GM19397 (cell line): Measurements from ENCODE around the gene VPS16.
"Not testable (repeated sequence)": the region's sequence is repeated elsewhere in the genome, so short reads cannot be mapped to it uniquely, and the experiment has no call there.

ENCODE experiments used
- ATAC-seq: cut with Tn5 transposase; IDR thresholded peaks from one replicate; pipeline ENCODE4 v1.9.1; 2021; ENCODE audit warnings: mild to moderate bottlenecking, moderate library complexity; ENCODE audit not compliant: unreplicated experiment

VPS16 gene

DNA sequence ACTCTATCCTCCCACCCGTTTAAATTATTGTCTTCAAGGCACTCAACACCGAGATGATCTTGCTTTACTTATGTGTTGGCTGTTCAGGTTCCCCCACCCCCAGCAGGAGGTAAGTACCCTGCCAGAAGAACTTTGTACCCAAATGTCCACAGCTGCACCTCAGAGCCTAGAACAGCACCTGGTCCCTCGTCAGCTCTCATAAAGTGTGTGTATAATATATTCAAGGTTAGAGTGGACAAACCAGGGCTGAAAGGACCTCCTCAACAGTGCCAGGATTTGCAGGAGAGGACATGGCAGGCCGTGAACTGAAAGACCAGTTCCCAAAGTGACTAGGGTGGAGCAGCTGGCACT lies 34.2 kb upstream of the VPS16 start:
- ATAC-seq = no peak

DNA sequence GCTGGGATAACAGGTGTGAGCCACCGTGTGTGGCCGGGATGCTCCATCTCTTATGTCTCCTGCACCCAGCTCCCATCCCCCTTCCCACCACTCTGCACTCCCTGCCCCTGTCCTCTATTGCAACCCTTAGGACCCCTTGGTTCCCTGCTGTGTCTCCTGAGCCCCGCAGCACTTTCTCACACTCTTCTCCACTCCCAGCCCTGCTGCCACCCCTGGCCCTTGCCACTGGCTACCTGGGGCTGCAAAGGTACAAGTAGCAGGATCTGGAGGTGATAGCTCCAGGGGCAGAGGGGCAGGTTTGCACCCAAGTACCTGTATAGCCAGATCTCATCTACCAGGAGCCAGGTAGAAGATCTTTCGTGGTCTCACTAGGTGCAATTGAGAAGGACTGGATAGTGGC lies 33.5 kb upstream of the VPS16 start:
- ATAC-seq = no peak

DNA sequence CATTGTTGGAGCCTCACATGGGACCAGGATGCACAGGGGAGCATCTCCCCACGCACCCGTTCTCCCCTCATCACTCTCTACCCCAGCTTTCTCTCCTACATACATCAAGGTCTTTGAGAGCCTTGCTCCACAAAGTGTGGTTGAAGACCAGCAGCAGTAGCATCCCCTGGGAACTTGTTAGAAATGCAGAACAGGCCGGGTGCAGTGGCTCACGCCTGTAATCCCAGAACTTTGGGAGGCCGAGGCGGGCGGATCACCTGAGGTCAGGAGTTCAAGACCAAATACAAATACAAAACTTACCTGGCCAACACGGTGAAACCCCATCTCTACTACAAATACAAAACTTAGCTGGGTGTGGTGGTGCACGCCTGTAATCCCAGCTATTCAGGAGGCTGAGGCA lies 32.6 kb upstream of the VPS16 start:
- not testable (repeated sequence) for ATAC-seq

DNA sequence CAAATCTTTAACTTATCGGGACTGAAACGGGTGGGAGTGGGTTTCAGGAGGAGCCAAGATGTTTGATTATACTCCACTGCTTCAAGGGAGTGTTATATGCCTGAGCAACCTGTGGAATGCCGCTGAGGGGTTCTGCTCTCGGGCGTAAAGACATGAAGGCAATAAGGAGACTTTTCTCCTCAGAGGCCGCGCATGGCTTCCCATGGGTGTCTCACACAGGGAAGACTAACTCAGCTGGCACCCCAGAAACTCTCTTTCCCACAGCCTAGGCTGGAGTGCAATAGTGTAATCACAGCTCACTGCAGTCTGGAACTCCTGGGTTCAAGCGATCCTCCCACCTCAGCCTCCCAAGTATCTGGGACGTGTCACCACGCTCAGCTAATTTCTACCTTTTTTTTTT lies 30.9 kb upstream of the VPS16 start:
- ATAC-seq = no peak

DNA sequence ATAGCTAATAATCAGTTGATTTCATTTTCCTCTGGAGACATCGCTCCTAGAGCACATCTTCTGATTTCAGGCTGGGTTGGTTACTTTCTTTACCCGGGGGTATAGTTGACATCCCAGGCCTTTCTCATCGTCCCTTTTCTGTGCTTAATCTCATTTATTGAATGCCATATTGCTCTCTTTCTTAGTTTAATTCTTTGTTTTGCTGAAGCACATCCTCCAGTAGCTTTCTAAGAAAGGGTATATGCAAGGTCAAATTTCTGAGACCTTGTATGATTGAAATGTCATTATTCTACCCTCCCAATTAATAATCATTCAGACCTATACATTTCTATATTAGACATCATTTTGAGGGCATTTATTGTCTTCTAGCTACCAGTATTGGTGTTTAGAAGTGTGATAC lies 28.4 kb upstream of the VPS16 start:
- ATAC-seq = no peak

DNA sequence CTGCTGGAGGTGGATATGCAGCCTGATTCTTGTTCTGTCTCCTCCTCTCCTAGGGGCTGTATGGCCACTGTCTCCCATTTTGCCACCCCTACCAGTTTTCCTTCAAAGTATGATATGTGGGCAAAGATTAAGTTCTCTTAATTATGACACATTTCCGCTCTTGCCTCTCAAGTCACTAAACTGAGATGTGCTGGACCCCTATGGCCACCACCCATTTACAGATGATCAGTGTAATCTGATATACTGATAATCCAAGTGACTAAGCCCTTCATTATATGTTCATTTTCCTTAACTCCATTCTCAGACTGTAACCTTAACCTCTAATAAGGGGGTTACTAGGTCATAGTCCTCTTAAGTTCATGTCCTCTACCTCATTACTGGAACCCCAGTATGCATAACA lies 26.5 kb upstream of the VPS16 start:
- no peak for ATAC-seq

DNA sequence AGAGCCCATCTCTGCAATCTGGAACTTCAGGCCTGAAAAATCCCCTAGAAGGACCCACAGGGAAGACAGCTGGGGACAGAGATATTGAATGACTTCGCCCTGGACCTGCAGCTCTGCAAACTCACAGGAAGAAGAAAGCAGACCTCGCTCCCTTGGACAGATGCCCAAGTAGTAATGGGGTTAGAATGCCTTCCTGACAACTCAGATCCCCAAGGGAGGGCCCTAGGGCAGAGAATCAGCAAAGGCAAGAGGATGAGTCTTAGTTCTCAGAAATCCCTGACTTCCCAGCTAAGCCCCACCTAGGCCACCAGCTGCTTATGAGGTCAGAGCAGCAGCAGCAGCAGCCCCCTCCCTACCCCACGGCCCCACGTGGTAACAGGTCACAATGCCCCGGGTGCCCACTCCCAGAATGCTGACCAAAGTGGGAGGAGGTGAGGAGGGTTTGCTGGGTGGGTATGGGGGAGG lies 25.9 kb upstream of the VPS16 start, which contains the start of gene C20orf141:
C20orf141 (plus strand) TSS at position 401 of the 465 bp plus-strand sequence. CDS start 198 bp downstream, outside the sequence.
- ATAC-seq = no peak

DNA sequence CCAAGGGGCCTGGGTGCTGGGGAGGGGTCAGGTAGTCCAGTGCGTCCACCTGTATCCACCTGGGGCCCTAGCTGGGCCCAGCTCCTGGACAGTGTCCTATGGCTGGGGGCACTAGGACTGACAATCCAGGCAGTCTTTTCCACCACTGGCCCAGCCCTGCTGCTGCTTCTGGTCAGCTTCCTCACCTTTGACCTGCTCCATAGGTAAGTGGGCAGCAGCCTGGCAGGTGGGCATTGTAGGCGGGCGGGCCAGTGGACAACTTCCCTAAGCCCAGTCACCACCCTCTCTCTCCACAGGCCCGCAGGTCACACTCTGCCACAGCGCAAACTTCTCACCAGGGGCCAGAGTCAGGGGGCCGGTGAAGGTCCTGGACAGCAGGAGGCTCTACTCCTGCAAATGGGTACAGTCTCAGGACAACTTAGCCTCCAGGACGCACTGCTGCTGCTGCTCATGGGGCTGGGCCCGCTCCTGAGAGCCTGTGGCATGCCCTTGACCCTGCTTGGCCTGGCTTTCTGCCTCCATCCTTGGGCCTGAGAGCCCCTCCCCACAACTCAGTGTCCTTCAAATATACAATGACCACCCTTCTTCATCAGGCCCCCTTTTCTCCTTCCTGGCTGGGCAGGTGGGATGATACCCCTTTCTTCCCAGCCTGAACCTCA lies 25.2 kb upstream of the VPS16 start:
- ATAC-seq = no peak

DNA sequence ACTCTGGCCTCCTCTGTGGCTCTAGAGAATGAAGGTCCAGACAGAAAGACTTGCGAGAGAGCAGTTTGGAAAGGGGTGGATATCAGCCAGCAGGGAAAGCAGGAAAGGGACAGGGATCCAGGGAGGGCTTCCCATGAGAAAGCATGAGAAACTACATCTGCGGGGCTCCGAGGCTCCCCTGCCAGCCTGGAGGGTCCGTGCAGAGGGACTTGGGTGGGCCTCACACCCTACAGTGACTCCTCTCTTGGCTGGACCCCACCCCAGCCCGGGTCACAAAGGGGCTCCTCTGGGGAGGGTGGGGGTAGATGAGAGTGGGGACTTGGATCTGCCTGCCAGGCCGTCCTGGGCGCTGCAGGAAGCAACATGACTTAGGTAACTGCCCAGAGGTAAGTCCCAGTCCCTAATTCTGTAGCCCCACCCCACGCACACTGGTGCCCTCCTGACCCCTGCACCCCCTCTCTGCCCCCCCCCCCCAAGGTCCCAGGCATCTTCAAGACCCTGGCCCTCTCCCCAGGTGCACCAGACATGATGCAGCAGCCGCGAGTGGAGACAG lies 24.4 kb upstream of the VPS16 start, which contains the start of gene TMEM239:
TMEM239 (plus strand) TSS at position 335 of the 553 bp plus-strand sequence; CDS start at position 526, 191 bp downstream.
- no peak for ATAC-seq

DNA sequence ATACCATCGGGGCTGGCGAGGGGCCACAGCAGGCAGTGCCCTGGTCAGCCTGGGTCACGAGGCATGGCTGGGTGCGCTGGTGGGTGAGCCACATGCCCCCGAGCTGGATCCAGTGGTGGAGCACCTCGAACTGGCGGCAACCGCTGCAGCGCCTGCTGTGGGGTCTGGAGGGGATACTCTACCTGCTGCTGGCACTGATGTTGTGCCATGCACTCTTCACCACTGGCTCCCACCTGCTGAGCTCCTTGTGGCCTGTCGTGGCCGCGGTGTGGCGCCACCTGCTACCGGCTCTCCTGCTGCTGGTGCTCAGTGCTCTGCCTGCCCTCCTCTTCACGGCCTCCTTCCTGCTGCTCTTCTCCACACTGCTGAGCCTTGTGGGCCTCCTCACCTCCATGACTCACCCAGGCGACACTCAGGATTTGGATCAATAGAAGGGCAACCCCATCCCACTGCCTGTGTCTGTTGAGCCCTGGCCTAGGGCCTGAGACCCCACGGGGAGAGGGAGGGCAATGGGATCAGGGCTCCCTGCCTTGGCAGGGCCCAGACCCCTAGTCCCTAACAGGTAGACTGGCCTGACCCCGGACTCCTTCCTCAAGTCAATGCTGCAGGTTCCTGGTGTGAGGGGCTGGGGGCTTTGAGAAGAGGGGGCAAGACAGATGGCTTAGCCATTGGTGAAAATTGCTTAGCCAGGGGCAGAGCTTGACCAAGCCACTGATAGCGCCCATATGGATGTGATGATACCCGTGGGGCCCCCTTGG lies 23.8 kb upstream of the VPS16 start:
- ATAC-seq = no peak

DNA sequence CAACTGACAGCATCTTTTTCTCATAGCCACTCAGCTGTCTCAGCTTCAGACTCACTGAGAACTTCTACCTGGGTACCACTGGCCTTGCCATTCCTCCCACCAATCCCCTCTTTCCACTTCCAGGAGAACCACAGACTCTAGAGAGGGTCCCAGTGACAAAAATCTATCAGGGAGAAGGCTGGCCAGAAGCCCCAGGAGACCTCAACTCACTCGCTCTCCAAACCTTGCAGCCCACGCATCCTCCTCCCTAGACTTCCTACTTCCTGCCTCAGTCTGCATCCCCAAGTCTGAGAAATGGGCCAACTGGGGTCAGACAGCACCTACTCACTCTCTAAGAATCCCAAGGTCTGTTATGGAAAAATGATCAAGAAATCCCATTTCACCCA lies 23.2 kb upstream of the VPS16 start:
- ATAC-seq = no peak

DNA sequence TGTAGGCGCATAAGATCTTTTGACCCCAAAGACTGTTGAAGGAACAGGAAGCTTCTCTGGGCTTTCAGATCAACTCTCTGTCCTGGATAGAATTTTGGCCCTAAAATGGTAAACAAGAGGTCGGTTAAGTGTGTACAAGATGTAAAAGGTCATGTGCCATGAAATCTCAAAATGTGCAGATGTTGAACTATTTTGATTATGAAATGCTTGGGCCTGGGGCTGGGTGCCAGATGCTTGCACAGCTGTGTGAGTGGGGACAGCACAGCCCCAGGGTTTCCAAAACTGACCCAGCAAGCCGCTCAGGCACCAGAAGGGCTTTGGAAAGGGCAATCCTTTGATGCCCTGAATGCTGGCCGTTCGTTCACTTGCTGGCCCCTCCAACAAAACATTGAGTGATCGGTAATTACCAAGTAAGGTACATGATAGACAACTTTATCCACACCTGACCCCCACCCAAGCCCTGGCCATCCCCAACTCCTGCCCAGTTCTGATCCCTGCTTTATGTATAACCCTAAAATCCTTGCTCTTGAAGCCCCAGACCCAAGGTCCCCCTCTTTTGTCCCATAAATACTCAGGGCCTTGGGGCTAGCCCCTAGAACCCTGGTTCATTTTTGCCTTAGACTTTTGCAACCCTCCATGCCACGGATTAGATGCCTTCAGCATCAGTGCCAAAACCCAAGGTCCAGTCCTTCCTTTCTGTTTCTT lies 22.5 kb upstream of the VPS16 start:
- no peak for ATAC-seq

DNA sequence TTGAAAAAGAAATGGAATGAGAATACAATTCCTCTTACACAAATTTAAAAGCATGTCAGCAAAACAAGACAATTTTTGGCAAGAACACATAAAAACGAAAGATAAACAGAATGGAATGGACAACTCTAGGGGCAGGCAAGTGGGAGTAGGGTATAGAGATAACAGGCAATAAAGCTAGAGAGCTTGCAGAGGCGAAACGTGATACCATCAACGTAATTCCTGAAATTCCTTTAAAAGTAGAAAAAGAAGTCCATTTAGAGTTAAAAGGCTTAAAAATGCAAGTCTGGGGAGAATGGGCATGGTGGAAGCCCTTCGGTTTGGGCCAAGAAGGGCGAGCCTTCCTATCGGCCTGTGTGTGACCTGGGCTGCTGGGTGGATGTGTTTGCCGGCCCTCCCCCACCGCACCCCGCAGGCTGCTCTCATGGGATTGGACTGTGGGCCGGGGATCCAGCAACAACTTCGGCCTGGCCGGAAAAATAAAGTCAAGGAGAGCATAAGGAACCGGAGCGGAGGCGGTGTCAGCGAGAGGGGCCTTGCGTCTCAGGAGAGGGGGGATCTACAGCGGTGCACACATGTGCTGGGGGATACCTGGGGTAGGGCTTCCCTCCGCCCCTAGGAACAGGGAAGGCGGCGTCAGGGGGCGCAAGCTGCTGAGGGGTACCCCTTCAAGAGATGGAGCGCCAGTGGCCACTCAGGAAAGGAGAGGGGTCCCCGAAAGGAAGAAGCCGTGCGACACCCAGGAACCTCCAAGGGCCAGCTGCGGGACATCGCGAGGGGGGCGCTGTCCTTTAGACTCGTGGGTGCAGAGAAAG lies 20.3 kb upstream of the VPS16 start:
- ATAC-seq = no peak

DNA sequence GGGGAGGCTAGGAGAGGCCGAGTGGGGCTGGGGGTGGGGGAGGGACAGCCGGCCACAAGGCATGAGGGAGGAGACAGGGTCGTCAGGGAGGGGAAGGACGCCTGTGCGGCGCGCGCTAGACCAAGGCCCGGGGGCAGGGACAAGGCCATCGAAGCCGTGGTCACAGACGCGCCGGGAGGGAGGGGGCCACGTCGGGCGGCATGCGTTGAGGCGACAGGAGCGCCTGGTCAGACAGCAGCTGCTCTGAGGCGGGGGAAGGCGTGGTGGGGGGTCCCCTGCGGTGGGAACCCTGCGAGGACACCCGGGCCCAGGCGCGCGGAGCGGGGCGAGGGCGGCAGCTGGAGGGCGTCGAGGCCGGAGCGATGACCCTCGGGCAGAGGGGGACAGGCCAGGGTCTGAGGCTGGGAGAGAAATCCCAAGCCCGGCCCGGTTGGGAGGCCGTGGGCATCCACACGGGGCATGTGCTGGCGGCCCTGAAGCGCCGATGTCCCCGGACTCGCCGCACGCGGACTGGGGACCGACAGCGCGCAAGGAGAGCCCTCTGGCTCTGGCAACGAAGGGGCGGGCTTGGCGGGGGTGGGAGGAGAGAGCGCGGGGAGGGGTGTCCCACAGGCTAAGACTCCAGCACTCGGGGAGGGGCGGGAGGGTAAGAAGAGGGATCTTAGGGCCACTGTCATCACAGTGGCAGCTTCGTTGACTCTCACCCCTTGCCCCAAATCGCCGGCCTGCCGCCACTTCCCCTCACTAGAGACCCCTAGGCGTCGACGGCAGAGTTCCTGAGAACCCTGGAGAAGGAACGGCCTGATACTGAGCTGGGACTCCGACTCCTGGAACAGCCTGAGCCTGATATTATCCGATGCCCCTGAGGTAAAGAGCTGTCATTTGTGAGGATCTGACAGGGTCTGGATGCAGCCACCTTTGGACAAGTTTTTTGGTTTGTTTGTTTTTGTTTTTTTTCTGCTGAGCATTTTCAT lies 19.4 kb upstream of the VPS16 start:
- no peak for ATAC-seq

DNA sequence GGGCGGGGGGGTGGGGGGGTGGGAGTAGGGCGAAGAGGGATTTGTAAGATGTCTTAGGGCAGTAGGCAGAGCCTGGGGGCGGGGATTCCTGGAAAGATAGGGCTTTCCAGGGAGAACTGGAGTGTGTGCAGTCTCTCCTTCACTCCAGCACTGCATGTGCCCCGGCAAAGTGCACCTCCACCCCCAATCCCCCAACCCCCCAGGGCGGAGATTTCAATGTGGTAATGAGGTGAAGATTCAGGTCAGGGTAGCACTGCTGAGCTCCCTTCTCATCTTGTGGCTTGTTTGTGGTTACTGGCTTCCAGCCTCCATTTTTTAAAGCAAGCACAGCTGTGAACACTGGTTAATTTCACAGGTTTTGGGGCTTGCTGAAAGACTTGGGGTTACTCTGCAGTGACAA lies 18.5 kb upstream of the VPS16 start:
- ATAC-seq = no peak

DNA sequence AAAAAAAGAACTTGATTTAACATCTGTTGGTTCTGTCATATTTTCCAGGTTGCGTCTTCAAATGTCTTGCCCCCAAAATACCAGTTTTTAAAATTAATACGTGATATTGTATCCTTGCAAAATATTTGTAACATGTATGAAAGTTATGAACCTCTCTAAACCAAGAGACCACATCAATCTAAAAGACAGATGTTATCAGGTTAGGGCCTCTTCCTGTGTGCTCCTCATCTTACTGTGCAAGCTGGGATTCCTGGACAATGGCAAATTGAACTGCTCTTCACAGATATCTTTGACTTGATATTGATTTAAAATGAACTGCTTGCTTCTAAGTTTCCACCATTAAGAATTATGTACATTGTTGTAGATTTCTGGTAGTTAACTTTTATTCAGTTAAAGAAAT lies 14.8 kb upstream of the VPS16 start:
- ATAC-seq = no peak

DNA sequence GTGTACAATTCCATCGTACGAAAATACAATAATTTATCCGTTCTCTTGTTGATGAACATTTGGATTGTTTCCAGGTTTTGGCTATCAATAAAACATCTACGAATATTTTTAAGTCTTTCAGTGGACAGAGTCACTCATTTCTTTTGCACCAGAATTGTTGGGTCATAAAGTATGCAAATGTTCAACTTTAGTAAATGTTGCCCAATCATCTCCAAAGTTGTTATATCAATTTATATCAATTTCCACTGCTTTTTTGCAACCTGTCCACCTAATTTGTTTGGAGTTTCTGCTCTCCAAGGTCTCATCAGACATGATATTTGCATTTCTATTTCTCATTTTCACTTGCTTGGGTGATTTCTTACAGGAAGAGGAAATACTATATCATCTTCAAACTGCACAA lies 13.9 kb upstream of the VPS16 start:
- ATAC-seq = no peak

DNA sequence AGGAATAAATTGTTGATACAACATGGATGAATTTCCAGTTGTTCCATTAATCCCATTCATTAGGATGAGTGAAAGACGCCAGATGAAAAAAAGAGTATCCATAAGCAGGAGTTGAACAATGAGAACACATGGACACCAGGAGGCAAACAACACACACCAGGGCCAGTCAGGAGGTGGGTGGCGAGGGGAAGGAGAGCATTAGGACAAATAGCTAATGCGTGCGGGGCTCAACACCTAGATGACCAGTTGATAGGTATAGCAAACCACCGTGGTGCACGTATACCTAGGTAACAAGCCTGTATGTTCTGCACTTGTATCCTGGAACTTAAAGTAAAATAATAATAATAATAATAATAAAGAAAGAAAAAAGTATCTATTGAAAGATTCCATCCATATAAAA lies 11.2 kb upstream of the VPS16 start:
- ATAC-seq = no peak

DNA sequence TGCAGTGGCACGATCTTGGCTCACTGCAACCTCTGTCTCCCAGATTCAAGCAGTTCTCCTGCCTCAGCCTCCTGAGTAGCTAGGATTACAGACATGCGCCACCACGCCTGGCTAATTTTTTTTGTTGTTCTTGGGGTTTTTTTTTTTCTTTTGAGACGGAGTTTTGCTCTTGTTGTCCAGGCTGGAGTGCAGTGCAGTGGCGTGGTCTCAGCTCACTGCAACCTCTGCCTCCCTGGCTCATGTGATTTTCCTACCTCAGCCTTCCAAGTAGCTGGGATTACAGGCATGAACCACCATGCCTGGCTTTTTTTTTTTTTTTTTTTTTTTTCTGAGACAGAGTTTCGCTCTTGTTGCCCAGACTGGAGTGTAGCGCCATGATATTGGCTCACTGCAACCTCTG lies 9.3 kb upstream of the VPS16 start:
- not testable (repeated sequence) for ATAC-seq

DNA sequence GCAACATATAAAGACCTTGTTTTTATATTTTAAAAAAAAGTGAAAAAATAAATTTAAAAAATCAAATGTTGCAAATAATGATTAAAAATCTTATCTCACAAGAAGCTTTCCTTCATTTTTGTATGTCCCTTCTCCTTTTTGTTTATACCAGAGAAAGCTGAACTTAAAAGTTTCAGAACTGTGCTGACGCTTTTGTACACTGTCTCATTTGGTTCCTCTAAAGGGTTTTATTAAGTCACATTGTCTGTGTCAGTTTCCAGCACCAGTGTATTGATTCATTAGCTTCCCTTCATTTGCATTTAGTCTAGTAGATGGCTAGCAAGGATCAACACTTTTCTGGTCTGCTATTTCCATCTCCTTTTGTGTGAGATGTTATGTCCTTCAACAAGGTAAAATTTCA lies 6.8 kb upstream of the VPS16 start:
- no peak for ATAC-seq
